ENCODE measurements around the gene ADK.

The ADK gene

GRCh38 chr10:74206746-74207145 lies 55.7 kb downstream of the ADK start:
- no peak overlapping the region for H3K4me2 ChIP-seq
- no peak overlapping the region for H3K9ac ChIP-seq
- no peaks in the 10 kb centered on the region for H4K20me1 ChIP-seq (ENCODE audit: insufficient read depth)
- peaks cover 28% of the 10 kb centered on the region for H3K4me1 ChIP-seq (ENCODE audit: low read depth, poor library complexity, severe bottlenecking)
- H3K79me2 ChIP-seq (ENCODE audit: insufficient read depth, low read depth), result no peaks in the 10 kb centered on the region
- H2AFZ ChIP-seq (ENCODE audit: low read depth), result no peak overlapping the region
- H3K27ac ChIP-seq, result no peak overlapping the region
- no peak overlapping the region for H3K4me3 ChIP-seq (IDR thresholded peaks at IDR 0.05; ENCODE audit: insufficient read depth, low read depth, low read length)
- no peaks in the 10 kb centered on the region for H3K27me3 ChIP-seq (ENCODE audit: insufficient read depth, low read depth)
- no peak for TF ChIP-seq CTCF (conservative IDR thresholded peaks at IDR 0.05; ENCODE audit: low read depth, low read length)
- no peaks in the 10 kb centered on the region for H3K36me3 ChIP-seq (ENCODE audit: insufficient read depth)

GRCh38 chr10:74207691-74208480 lies 56.9 kb downstream of the ADK start:
- Histone ChIP-seq H3K4me2 (no peak overlapping the region), H3K27me3 (ENCODE audit: insufficient read depth, low read depth) (no peaks in the 10 kb centered on the region), H3K79me2 (ENCODE audit: insufficient read depth, low read depth) (no peaks in the 10 kb centered on the region), H2AFZ (ENCODE audit: low read depth) (no peak overlapping the region), H3K4me1 (ENCODE audit: low read depth, poor library complexity, severe bottlenecking) (peaks cover 28% of the 10 kb centered on the region), H4K20me1 (ENCODE audit: insufficient read depth) (no peaks in the 10 kb centered on the region), H3K4me3 (IDR thresholded peaks at IDR 0.05; ENCODE audit: insufficient read depth, low read depth, low read length) (no peak overlapping the region), H3K9ac (no peak overlapping the region), H3K36me3 (ENCODE audit: insufficient read depth) (no peaks in the 10 kb centered on the region), H3K27ac (no peak overlapping the region)
- no peak for TF ChIP-seq CTCF (conservative IDR thresholded peaks at IDR 0.05; ENCODE audit: low read depth, low read length)

- Histone ChIP-seq H2AFZ (ENCODE audit: low read depth) (no peak overlapping the region), H3K9ac (no peak overlapping the region), H3K4me1 (ENCODE audit: low read depth, poor library complexity, severe bottlenecking) (peaks cover 36% of the 10 kb centered on the region), H3K4me3 (IDR thresholded peaks at IDR 0.05; ENCODE audit: insufficient read depth, low read depth, low read length) (no peak overlapping the region), H3K27me3 (ENCODE audit: insufficient read depth, low read depth) (no peaks in the 10 kb centered on the region), H3K27ac (no peak overlapping the region), H3K4me2 (no peak overlapping the region), H4K20me1 (ENCODE audit: insufficient read depth) (no peaks in the 10 kb centered on the region), H3K36me3 (ENCODE audit: insufficient read depth) (no peaks in the 10 kb centered on the region), H3K79me2 (ENCODE audit: insufficient read depth, low read depth) (no peaks in the 10 kb centered on the region; the same call in 1 of the 2 replicates)
- no peak for TF ChIP-seq CTCF (conservative IDR thresholded peaks at IDR 0.05; ENCODE audit: low read depth, low read length)
Measured at GRCh38 chr10:74208997-74209396, 58.0 kb downstream of the ADK start.

- H3K27me3 ChIP-seq (ENCODE audit: insufficient read depth, low read depth), result no peaks in the 10 kb centered on the region
- H3K4me2 ChIP-seq, result no peak overlapping the region
- TF ChIP-seq CTCF (conservative IDR thresholded peaks at IDR 0.05; ENCODE audit: low read depth, low read length), result no peak
- 0 out of 2 replicates have a peak, but pooled peaks cover 3% of the 10 kb centered on the region for H4K20me1 ChIP-seq (ENCODE audit: insufficient read depth)
- H3K79me2 ChIP-seq (ENCODE audit: insufficient read depth, low read depth), result no peaks in the 10 kb centered on the region; the same call in 1 of the 2 replicates
- H3K4me1 ChIP-seq (ENCODE audit: low read depth, poor library complexity, severe bottlenecking), result peaks cover 11% of the 10 kb centered on the region
- no peak overlapping the region for H3K27ac ChIP-seq
- H3K36me3 ChIP-seq (ENCODE audit: insufficient read depth), result no peaks in the 10 kb centered on the region
- H3K9ac ChIP-seq, result no peak overlapping the region
- no peak overlapping the region for H2AFZ ChIP-seq (ENCODE audit: low read depth)
- no peak overlapping the region for H3K4me3 ChIP-seq (IDR thresholded peaks at IDR 0.05; ENCODE audit: insufficient read depth, low read depth, low read length)
Measured at GRCh38 chr10:74213019-74213418, 62.0 kb downstream of the ADK start.
